KOPT-K1 (cell line): Measurements from ENCODE around the gene TMEFF2.

Experiments used
- H3K27ac ChIP-seq: fragments of 200-600 bp; sonication (generic); 2 replicates; pipeline ENCODE4 v1.5.1; 2016; ENCODE audit warnings: antibody characterized with exemption, mild to moderate bottlenecking, low read depth, low read length; ENCODE audit not compliant: poor library complexity, severe bottlenecking
- H3K36me3 ChIP-seq: fragments of 200-600 bp; sonication (generic); 2 replicates; pipeline ENCODE4 v1.5.1; 2017; ENCODE audit warnings: antibody characterized with exemption, mild to moderate bottlenecking, low read length, moderate library complexity; ENCODE audit not compliant: insufficient read depth
- H3K9me3 ChIP-seq: fragments of 200-600 bp; sonication (generic); 2 replicates; pipeline ENCODE4 v1.5.1; 2017; ENCODE audit warnings: antibody characterized with exemption, low read length, mild to moderate bottlenecking; ENCODE audit not compliant: insufficient read depth, poor library complexity, severe bottlenecking

The TMEFF2 gene

DNA sequence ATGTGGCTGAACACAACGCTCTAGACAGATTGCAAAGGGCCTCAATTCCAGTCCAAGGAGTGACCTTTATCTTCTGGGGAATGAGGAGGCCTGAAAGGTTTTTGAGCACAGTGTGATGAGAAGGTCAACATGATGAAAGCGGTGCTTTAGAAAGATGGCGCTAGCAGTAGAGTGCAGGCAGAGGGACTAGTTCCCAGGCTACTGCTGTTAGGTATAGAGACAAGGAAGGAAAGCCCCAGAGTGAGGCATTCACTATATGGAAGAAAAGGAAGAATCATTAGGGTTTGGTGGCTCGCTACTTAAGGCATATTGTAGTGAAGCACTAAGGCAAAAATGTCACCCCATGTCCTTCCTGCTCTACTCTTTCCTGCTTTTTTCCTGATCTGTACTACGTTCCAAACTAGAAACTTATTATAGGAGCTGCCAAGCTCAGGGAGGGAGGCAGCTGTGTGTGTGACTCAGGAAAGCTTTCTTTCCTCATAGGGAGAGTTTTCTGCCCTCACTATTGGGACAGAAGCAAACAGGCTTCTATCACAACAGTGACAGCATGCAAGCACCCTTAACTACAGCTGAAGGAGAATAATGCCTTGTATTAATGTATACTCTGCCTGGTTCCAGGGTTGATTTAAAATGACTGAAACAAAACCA is 187.0 kb downstream of the TMEFF2 start:
- Histone ChIP-seq H3K36me3 (no peaks in the 10 kb centered on the region), H3K9me3 (no peaks in the 10 kb centered on the region), H3K27ac (no peak overlapping the region)

DNA sequence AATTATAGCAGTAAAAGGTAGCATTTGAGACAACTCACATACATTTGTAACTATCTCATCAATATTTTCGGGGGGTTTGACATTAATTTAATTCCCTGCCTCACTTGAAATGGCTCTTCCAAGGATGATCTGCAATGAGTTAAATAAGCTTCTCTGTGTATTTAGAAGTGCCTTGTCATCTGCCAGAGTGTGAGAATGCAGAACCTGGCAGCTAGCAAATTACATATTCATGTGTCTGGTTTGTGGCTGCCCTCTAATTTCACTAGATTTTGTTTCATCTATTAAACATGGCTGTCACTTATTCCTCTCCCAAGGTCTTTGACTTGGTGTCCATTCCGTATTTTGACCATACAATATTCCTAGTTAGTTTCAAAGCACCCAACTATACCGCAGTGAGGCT is 189.5 kb downstream of the TMEFF2 start:
- H3K9me3 ChIP-seq, result no peaks in the 10 kb centered on the region
- no peaks in the 10 kb centered on the region for H3K36me3 ChIP-seq
- H3K27ac ChIP-seq, result no peak overlapping the region

- Histone ChIP-seq H3K27ac (no peak overlapping the region), H3K36me3 (no peaks in the 10 kb centered on the region), H3K9me3 (no peaks in the 10 kb centered on the region)
Measured at GRCh38 chr2:192004188-192004963, 190.4 kb downstream of the TMEFF2 start.

- no peaks in the 10 kb centered on the region for H3K36me3 ChIP-seq
- H3K9me3 ChIP-seq, result no peaks in the 10 kb centered on the region
- no peak overlapping the region for H3K27ac ChIP-seq
Measured at GRCh38 chr2:192002418-192002817, 192.3 kb downstream of the TMEFF2 start.

DNA sequence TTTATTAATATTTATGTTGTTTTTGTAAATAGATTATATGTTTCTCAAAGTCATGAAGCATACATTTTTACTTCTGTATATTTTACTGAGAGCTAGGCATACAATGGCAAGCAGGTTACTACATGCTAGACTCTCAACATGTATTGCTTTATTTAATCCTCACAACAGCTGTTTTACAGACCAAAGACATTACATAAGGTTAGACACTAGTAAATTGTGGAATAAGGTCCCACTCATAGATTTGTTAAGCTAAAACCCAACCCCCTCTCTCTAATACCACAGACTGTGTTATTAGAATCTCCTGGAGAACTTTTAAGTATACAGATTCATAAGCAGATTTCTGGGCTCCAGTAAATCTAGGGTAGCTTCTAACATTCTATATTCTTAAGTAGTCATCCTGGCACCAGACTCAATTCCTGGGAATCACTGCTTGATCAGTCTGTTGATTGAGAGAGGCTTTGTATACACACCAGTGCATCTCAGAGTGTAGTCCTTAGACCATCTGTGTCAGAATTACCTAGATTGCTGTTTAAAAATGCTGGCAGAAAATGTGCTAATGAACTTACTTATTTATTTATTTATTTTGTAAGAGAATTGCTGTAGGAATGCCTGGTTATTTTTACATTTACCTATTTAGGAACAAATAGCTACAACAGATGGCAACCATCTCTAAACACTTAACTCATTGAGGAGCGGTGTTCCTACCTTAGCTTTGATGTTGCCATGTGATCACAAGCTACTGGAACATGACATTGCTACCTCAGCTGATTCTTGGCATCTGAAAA is 194.3 kb downstream of the TMEFF2 start:
- H3K27ac ChIP-seq, result no peak overlapping the region
- H3K36me3 ChIP-seq, result no peaks in the 10 kb centered on the region
- no peaks in the 10 kb centered on the region for H3K9me3 ChIP-seq

DNA sequence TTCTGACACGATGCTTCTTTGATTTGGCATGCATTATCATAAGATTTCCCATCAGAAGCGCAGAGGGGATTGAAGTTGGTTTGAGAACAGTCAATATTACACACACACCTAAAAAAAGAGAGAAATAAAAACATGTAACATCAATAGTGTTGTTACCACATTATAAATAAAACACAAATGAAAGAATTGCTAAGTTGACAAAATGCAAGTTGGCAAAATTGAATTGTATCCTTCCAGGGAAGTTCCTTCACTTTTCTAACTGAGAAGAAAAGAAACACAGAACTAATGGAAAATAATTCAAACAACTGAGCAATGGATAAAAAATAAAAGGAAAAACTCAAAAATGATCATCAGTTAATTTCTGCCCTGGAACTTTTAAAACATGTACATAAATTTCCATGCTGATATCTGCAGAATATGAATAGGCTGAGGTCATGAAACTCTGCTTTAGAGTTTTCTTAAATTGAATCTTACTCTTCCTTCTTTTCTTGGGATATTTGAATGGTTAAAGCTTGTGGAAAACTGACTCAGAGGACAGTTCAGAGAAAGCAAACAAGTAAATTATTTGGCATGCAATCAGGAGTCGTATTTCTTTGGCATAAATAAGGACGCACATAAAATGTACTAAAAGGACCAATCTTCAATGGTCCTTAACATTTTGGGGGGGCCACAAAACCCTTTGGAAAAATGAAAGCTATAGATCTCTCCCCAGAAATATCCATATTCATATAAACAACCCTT is 195.5 kb downstream of the TMEFF2 start:
- no peak overlapping the region for H3K27ac ChIP-seq
- H3K9me3 ChIP-seq, result no peaks in the 10 kb centered on the region
- H3K36me3 ChIP-seq, result no peaks in the 10 kb centered on the region

DNA sequence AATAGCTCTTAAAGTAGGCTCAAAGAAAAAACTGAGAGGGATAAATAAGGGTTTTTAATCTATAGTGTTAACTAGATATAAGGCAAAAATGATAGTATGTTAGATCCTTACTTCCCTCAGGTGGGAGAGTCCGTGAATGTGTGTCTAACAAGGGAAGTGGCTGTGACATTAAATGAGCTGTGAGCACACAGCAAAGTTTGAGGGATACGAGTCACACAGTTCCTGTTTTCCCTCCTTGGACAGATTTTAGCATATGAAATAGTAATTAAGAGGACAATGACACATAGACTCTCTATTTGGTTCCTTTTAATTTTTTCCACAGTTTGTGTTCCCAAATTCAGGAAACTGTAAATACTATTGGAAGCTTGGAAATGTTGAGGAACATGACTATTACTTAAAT is 199.4 kb downstream of the TMEFF2 start:
- H3K9me3 ChIP-seq, result no peaks in the 10 kb centered on the region
- H3K27ac ChIP-seq, result no peak overlapping the region
- no peaks in the 10 kb centered on the region for H3K36me3 ChIP-seq

GRCh38 chr2:191994749-191995148 is 200.0 kb downstream of the TMEFF2 start:
- Histone ChIP-seq H3K27ac (no peak overlapping the region), H3K9me3 (no peaks in the 10 kb centered on the region)

GRCh38 chr2:191991442-191991841 is 203.3 kb downstream of the TMEFF2 start:
- Histone ChIP-seq H3K36me3 (no peaks in the 10 kb centered on the region), H3K9me3 (no peaks in the 10 kb centered on the region), H3K27ac (no peak overlapping the region)

More at GRCh38 chr2:191994749-191995148, 200.0 kb downstream of the TMEFF2 start:
- no peaks in the 10 kb centered on the region for H3K36me3 ChIP-seq

DNA sequence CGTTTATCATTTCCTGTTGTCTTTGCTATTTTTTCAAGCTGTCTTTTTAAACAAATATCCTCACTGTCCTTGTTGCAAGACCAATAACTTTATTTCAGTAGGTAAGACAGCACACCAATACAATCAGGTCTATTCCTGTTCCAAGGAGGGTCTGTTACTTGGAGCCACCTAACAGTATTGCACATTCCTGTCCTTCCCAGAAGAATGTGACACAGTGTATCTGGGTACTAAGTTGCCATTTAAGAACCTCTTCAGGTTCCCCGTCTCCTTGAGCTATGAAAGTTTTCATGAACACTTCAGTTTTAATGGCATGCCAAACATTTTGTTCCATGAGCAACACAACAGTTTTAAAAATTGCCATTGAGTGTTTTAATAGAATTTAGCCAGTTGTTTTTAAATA is 209.0 kb downstream of the TMEFF2 start:
- Histone ChIP-seq H3K27ac (no peak overlapping the region), H3K36me3 (no peaks in the 10 kb centered on the region), H3K9me3 (no peaks in the 10 kb centered on the region)

GRCh38 chr2:191983591-191983990 is 211.1 kb downstream of the TMEFF2 start:
- Histone ChIP-seq H3K27ac (no peak overlapping the region), H3K36me3 (no peaks in the 10 kb centered on the region), H3K9me3 (no peaks in the 10 kb centered on the region)

DNA sequence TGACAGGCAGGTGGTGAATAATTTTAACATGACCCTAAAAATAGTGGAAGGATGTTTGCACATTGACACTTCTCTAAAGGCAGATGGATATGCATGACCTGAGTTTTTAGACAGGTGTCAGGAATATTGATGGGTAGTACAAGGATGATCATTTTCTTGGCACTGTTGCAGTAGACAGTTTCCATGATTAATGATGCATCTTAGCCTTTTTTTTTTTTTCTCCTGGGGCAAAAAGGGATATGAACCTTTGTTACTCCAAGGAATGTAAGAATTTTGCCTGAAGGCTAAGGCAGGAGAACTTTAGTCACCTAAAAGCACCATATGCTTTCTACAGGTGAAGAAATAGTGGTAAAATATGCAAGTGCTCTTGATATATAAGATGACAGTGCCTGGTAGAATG is 211.5 kb downstream of the TMEFF2 start:
- Histone ChIP-seq H3K9me3 (no peaks in the 10 kb centered on the region), H3K36me3 (no peaks in the 10 kb centered on the region)

GRCh38 chr2:191981706-191982105 is 213.0 kb downstream of the TMEFF2 start:
- Histone ChIP-seq H3K27ac (no peak overlapping the region), H3K36me3 (no peaks in the 10 kb centered on the region), H3K9me3 (no peaks in the 10 kb centered on the region)

More for the DNA sequence above, 211.5 kb downstream of the TMEFF2 start:
- H3K27ac ChIP-seq, result no peak overlapping the region

DNA sequence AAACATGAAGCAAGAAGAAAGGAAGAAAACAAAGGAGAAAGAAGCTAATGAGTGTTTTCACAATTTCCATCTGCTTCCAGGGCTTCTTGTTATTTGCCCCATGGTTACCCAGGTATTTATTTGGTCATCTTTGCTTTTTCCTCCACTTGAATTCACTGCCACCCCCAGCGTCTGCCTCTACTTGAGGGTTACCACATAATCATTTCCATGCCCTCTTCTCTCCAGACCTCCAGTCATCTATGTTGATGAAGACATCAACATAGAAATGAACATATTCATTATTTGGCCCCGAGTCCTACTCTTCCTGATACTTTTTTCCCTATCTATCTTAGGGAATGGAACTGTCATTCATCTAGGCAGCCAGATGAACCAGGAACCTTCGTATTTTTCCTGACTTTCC is 214.2 kb downstream of the TMEFF2 start:
- no peaks in the 10 kb centered on the region for H3K36me3 ChIP-seq
- no peak overlapping the region for H3K27ac ChIP-seq
- no peaks in the 10 kb centered on the region for H3K9me3 ChIP-seq
